ENCODE measurements around the gene IFI27L1.

DNA sequence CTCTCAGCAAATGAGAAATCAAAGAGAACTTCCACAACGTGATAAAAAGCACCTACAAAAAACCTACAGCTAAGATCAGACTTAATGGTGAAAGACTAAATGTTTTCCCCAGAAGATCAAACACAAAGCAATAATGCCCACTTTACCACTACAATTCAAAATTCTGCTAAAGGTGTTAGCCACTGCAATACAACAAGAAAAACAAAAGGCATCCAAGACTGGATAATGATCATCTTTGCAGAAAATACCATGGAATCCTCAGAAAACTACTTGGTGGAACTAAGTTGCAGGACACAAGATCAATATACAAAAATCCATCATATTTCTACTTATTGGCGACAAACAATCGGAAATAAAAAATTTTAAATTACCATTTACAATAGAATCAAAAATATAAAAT is 6.6 kb upstream of the IFI27L1 start:
- TF ChIP-seq, protein P1, sequence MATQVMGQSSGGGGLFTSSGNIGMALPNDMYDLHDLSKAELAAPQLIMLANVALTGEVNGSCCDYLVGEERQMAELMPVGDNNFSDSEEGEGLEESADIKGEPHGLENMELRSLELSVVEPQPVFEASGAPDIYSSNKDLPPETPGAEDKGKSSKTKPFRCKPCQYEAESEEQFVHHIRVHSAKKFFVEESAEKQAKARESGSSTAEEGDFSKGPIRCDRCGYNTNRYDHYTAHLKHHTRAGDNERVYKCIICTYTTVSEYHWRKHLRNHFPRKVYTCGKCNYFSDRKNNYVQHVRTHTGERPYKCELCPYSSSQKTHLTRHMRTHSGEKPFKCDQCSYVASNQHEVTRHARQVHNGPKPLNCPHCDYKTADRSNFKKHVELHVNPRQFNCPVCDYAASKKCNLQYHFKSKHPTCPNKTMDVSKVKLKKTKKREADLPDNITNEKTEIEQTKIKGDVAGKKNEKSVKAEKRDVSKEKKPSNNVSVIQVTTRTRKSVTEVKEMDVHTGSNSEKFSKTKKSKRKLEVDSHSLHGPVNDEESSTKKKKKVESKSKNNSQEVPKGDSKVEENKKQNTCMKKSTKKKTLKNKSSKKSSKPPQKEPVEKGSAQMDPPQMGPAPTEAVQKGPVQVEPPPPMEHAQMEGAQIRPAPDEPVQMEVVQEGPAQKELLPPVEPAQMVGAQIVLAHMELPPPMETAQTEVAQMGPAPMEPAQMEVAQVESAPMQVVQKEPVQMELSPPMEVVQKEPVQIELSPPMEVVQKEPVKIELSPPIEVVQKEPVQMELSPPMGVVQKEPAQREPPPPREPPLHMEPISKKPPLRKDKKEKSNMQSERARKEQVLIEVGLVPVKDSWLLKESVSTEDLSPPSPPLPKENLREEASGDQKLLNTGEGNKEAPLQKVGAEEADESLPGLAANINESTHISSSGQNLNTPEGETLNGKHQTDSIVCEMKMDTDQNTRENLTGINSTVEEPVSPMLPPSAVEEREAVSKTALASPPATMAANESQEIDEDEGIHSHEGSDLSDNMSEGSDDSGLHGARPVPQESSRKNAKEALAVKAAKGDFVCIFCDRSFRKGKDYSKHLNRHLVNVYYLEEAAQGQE (IDR thresholded peaks at IDR 0.05; ENCODE audit: borderline replicate concordance in 1 of 2, low read depth in 1 of 2, low read length in 2 of 2): no peak
- TF ChIP-seq ZNF839 (CRISPR knock-in tag; IDR thresholded peaks at IDR 0.05; ENCODE audit: borderline replicate concordance): no peak
- TF ChIP-seq SP1 (IDR thresholded peaks at IDR 0.05): no peak
- TF ChIP-seq SP1 (CRISPR knock-in tag; IDR thresholded peaks at IDR 0.05): no peak
- no peak for TF ChIP-seq SCMH1 (CRISPR knock-in tag; IDR thresholded peaks at IDR 0.05; ENCODE audit: borderline replicate concordance)
- no peak for TF ChIP-seq MZF1 (CRISPR knock-in tag; IDR thresholded peaks at IDR 0.05; ENCODE audit: borderline replicate concordance)
- TF ChIP-seq HDAC6 (IDR thresholded peaks at IDR 0.05; ENCODE audit: low read depth, low read length): no peak
- no peak for TF ChIP-seq POLR2AphosphoS5 (IDR thresholded peaks at IDR 0.05; ENCODE audit: low read depth, low read length)
- no peak for TF ChIP-seq NFIC (IDR thresholded peaks at IDR 0.05; ENCODE audit: low read length)
- TF ChIP-seq ZNF780A (CRISPR knock-in tag; IDR thresholded peaks at IDR 0.05): no peak
